MM.1S (cell line): ENCODE measurements around the gene NDEL1.

Experiments used
- EZH2 ChIP-seq: fragments of 300-600 bp; sonication (generic); optimal IDR thresholded peaks from 2 replicates; pipeline ENCODE3; 2017; ENCODE audit warnings: low read depth, mild to moderate bottlenecking, antibody characterized with exemption, low read length, mixed read lengths
- TF ChIP-seq, protein P1 (sequence below): fragments of 300-600 bp; sonication (generic); IDR thresholded peaks from 2 replicates; pipeline ENCODE4 v1.5.1; 2016; ENCODE audit warnings: antibody characterized with exemption, low read length, mixed read lengths

GRCh38 chr17:8465356-8465755 is 29.7 kb downstream of the NDEL1 start:
- TF ChIP-seq, protein P1, sequence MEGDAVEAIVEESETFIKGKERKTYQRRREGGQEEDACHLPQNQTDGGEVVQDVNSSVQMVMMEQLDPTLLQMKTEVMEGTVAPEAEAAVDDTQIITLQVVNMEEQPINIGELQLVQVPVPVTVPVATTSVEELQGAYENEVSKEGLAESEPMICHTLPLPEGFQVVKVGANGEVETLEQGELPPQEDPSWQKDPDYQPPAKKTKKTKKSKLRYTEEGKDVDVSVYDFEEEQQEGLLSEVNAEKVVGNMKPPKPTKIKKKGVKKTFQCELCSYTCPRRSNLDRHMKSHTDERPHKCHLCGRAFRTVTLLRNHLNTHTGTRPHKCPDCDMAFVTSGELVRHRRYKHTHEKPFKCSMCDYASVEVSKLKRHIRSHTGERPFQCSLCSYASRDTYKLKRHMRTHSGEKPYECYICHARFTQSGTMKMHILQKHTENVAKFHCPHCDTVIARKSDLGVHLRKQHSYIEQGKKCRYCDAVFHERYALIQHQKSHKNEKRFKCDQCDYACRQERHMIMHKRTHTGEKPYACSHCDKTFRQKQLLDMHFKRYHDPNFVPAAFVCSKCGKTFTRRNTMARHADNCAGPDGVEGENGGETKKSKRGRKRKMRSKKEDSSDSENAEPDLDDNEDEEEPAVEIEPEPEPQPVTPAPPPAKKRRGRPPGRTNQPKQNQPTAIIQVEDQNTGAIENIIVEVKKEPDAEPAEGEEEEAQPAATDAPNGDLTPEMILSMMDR: no peak
- no peak for TF ChIP-seq EZH2
